Body of pancreas (tissue), 4 donors: ENCODE results near the gene KIAA1217. TPM values are rescaled to one million over a fixed set of nuclear protein-coding genes. Genes with fewer than 3 reads are reported as not detected.

ENCODE experiments used
- ATAC-seq: fragments of 150-250 bp; one replicate; pipeline ENCODE4 v1.9.1; 2016
- DNase-seq, 4 donors: peaks; one replicate each; pipeline ENCODE4 v3.0.0-alpha.2; 2019
- H3K27ac ChIP-seq, 4 donors: fragments of 200-600 bp; sonication (generic); 1 replicate in 3 of 4; 2 replicates in 1 of 4; pipeline versions ENCODE4 v1.5.1 to v1.6.1; 2016 to 2019; ENCODE audit warnings: mild to moderate bottlenecking in 1 of 4, mixed read lengths in 1 of 4, moderate library complexity in 1 of 4
- H3K27me3 ChIP-seq, 2 donors: fragments of 200-600 bp; sonication (generic); one replicate each; pipeline ENCODE4 v1.6.0; 2016; ENCODE audit warnings: mild to moderate bottlenecking in 1 of 2
- H3K36me3 ChIP-seq, 2 donors: fragments of 200-600 bp; sonication (generic); replicated peaks in 1 of 2; 2 replicates each; pipeline ENCODE4 v1.5.1; 2016; ENCODE audit warnings: low read depth in 2 of 2; ENCODE audit not compliant: insufficient read depth in 1 of 2
- H3K4me1 ChIP-seq: fragments of 200-600 bp; sonication (generic); one replicate; pipeline ENCODE4 v1.6.0; 2016
- H3K4me3 ChIP-seq, 2 donors: fragments of 200-600 bp; sonication (generic); 1 replicate in 1 of 2; 2 replicates in 1 of 2; pipeline ENCODE4 v1.5.1; 2016 to 2019
- H3K9me3 ChIP-seq, 3 donors: fragments of 200-600 bp; sonication (generic); 1 replicate in 2 of 3; 2 replicates in 1 of 3; pipeline ENCODE4 v1.5.1; 2016
- CTCF ChIP-seq, 7 experiments: fragments of 450-650 bp in 4 of 7; fragments of 200-600 bp in 3 of 7; sonication (generic) in 3 of 7; IDR thresholded peaks; one replicate each; pipeline ENCODE4 v1.5.1; 2016 to 2019; ENCODE audit warnings: antibody characterized with exemption in 7 of 7
- POLR2A ChIP-seq, 3 donors: fragments of 450-650 bp; IDR thresholded peaks; one replicate each; pipeline ENCODE4 v1.6.1; 2016; ENCODE audit warnings: antibody characterized with exemption in 3 of 3, mild to moderate bottlenecking in 2 of 3
- WGBS, 2 donors: methylation state at CpG; one replicate each; pipeline ENCODE4 v1.1.5; 2017; 5-methylcytosine and 5-hydroxymethylcytosine counted together
- intact Hi-C: fragments of 100-400 bp; cut with DNase I; formaldehyde crosslinking; loops from one replicate; pipeline ENCODE4 v1.15.1; 2023
- total RNA-seq, 2 donors: library from RNA; depleted of rRNA; stranded (reverse); fragments of >200 nt; gene quantifications; one replicate each; pipeline ENCODE4 v1.1.0, GENCODE V29; 2016

The KIAA1217 gene
- total RNA-seq, 2 donors from 2014 or later = 25.9 to 36.9 TPM

DNA sequence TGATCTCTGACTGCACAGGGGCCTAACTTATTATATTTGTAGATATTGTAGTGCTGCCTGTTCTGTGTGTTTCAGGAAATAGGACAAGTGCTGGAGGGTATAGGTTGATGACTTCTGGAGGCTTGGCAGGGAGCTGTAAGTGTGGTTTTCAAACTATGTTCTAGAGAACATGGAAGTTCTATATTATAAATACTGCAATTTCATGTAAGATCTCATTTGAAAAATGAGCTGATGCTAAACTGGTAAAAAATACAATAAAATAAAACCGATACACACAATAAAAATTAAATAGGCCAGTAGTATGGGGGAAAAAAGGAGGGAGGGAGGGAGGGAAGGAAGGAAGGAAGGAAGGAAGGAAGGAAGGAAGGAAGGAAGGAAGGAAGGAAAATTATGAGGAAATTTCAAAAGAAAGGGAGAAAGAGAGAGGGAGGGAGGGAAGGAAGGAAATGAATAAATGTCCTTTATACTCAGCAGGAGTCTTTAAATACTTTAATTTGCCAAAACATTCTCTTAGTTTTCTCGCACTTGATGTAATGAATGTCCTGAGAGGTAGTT lies 181.3 kb downstream of the KIAA1217 start:
- no peaks in the 10 kb centered on the region for H3K27me3 ChIP-seq
- H3K4me3 ChIP-seq = no peak overlapping the region
- TF ChIP-seq POLR2A (IDR thresholded peaks at IDR 0.05) = no peak
- TF ChIP-seq CTCF (IDR thresholded peaks at IDR 0.05) = no peak
- WGBS, 2 donors = 93 to 96% methylated on average over 2 of the region's 2 CpGs
- H3K36me3 ChIP-seq = no peaks in the 10 kb centered on the region
- DNase-seq (no peak), ATAC-seq (no peak)
- no peaks in the 10 kb centered on the region for H3K9me3 ChIP-seq
- H3K27ac ChIP-seq = no peak overlapping the region
- intact Hi-C loops = loop anchor here (10.0 kb wide), 1 partner anchor 125 kb away; no protein-coding TSS in a partner anchor
- no peaks in the 10 kb centered on the region for H3K4me1 ChIP-seq

GRCh38 chr10:24390746-24391145 lies 181.8 kb downstream of the KIAA1217 start:
- no peak for ATAC-seq
- TF ChIP-seq CTCF (IDR thresholded peaks at IDR 0.05) (no peak), POLR2A (IDR thresholded peaks at IDR 0.05) (no peak)
- Histone ChIP-seq H3K36me3 (no peaks in the 10 kb centered on the region), H3K4me1 (no peaks in the 10 kb centered on the region), H3K9me3 (no peaks in the 10 kb centered on the region), H3K27me3 (no peaks in the 10 kb centered on the region), H3K27ac (no peak overlapping the region), H3K4me3 (no peak overlapping the region)
- intact Hi-C loops = loop anchor here (10.0 kb wide), 1 partner anchor 124 kb away; no protein-coding TSS in a partner anchor
- DNase-seq = no peak
- WGBS, 2 donors = 92 to 94% methylated on average over 1 of the region's 1 CpG

- ATAC-seq = no peak
- no peak for DNase-seq
- 81 to 87% methylated on average over 5 of the region's 5 CpGs for WGBS, 2 donors
- Histone ChIP-seq H3K27me3 (no peaks in the 10 kb centered on the region), H3K27ac (no peak overlapping the region), H3K9me3 (no peaks in the 10 kb centered on the region), H3K4me1 (no peaks in the 10 kb centered on the region), H3K36me3 (no peaks in the 10 kb centered on the region), H3K4me3 (no peak overlapping the region)
- intact Hi-C loops = loop anchor here (10.0 kb wide), 1 partner anchor 122 kb away; no protein-coding TSS in a partner anchor
- TF ChIP-seq POLR2A (IDR thresholded peaks at IDR 0.05) = no peak
- TF ChIP-seq CTCF (IDR thresholded peaks at IDR 0.05) = no peak
Observed at GRCh38 chr10:24393201-24393600, 184.3 kb downstream of the KIAA1217 start.

DNA sequence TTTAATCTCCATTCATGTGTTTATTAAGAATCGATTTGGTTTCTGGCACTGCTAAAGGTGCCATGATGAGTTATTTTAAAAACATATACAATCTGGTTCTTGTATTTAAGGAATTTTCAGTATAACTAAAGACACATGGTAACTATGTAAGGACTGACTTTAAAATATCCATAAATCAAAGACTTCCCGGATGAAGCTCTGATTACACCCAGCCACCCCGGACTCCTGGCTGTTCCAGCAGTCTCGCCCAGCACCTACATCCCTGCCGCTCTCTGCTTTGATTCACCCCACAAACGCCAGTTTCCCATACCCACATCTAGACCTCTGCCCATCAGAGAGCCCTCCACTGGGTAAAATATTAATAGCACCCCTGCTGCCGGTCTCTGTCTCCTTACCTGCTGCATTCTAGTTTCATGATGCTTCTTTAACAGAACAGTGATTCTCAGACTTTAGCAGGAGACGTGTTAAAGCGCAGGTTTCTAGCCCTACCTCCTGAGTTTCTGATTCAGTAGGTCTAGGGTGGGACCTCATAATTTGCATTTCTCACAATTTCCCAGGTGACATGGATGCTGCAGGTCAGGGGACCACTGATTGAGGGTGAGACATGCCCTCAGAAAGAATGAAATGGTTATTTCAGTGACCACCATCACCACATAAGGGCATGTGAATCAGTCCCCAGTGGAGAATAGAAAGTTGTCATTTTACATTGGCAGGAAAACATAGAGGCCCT lies 185.7 kb downstream of the KIAA1217 start:
- Histone ChIP-seq H3K27ac (no peak overlapping the region), H3K4me3 (no peak overlapping the region), H3K4me1 (no peaks in the 10 kb centered on the region), H3K27me3 (no peaks in the 10 kb centered on the region), H3K9me3 (no peaks in the 10 kb centered on the region), H3K36me3 (no peaks in the 10 kb centered on the region)
- 81 to 82% methylated on average over 9 of the region's 9 CpGs for WGBS, 2 donors
- TF ChIP-seq POLR2A (IDR thresholded peaks at IDR 0.05) (no peak), CTCF (IDR thresholded peaks at IDR 0.05) (no peak)
- intact Hi-C loops = loop anchor here (10.0 kb wide), 1 partner anchor 120 kb away; no protein-coding TSS in a partner anchor
- no peak for ATAC-seq
- DNase-seq = no peak
